NCI-H460 (cell line): Measurements from ENCODE around the gene SPON2. TPM values are rescaled to one million over a fixed set of nuclear protein-coding genes. Genes with fewer than 3 reads are reported as not detected.

Experiments used
- small RNA-seq, 2 experiments: library from RNA; depleted of rRNA; stranded (forward); fragments of <200 nt; gene quantifications; one replicate each; pipeline ENCODE3, GENCODE V24; 2014
- total RNA-seq: library from RNA; depleted of rRNA; stranded (reverse); fragments of >200 nt; shearing (Covaris generic); gene quantifications from 2 replicates; pipeline ENCODE4 v1.2.3, GENCODE V29; 2014; rRNA removed

The SPON2 gene
- total RNA-seq, 1 experiment from 2014 or later: 0.17 TPM

Small RNAs within 50 kb of the gene (small RNA-seq; reads per million reads assigned to genes)
- 0 to 0.02 reads per million in 2 experiments for gene RF00554

Other genes with a start within 250 kb of the SPON2 start
- gene GAK, start 240.3 kb downstream of the SPON2 start, total RNA-seq: 64.4 and 67.2 TPM in 2 replicates
- gene TMEM175, start 240.1 kb downstream of the SPON2 start, total RNA-seq: 8.1 and 11.2 TPM in 2 replicates
- gene DGKQ, start 199.0 kb downstream of the SPON2 start, total RNA-seq: 7.5 and 7.9 TPM in 2 replicates
- gene IDUA, start 185.5 kb downstream of the SPON2 start, total RNA-seq: 6.9 and 8.9 TPM in 2 replicates
- 0.61 and 1.1 TPM in 2 replicates for gene SLC26A1, start 179.2 kb downstream of the SPON2 start, total RNA-seq
- 16.8 and 21.7 TPM in 2 replicates for gene FGFRL1, start 161.0 kb downstream of the SPON2 start, total RNA-seq
- gene RNF212, start 59.0 kb downstream of the SPON2 start, total RNA-seq: 9.9 and 13.3 TPM in 2 replicates
- gene CTBP1, start 76.5 kb upstream of the SPON2 start, total RNA-seq: 135 and 148 TPM in 2 replicates
- 29.9 and 32.7 TPM in 2 replicates for gene MAEA, start 117.3 kb upstream of the SPON2 start, total RNA-seq
- gene UVSSA, start 174.6 kb upstream of the SPON2 start, total RNA-seq: 5.0 and 7.7 TPM in 2 replicates
- gene NKX1-1, start 233.9 kb upstream of the SPON2 start, total RNA-seq: not detected in 2 replicates